ENCODE measurements around the gene EVA1C.

DNA sequence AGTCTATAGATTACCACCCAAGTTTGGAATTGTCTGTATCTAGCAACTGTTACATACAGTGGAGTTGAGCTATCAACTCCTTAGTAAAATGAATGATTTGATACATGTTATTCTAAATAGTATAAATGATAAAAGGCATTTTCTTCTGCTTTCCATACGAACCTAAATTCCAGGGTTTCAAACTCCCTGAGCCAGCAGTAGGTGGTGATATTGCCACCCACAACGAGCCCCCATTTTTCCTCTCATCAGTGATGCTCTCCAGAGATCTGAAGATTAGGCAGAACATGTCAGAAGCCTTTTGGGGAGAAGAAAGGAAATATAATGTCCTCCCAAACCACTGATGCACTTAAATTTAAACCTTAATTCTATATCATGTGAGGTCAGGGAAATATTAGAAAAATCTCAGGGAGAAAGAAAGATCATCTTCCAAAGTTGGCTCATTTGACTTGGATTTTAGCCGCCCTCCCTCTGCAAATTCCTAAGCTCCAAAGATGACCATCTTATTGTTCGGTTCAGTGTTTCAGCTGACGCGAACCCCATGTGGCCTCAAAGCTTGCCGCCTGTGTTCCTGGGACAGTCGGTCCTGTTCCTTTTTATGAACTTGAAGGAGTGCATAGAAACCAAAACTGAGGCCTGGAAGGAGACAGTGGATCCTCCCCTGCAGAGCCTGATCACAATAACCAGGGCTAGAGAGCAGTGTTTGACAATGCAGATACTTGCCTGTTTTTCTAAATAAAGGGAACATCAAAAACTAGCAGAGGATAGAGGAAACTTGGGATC lies 2.3 kb downstream of the EVA1C start:
- TF ChIP-seq CTCF (IDR thresholded peaks at IDR 0.05; ENCODE audit: low read depth, low read length), result no peak
- no peak for TF ChIP-seq EZH2phosphoT487 (IDR thresholded peaks at IDR 0.05; ENCODE audit: low read depth)

Data from OCI-LY3 (cell line).